Parathyroid adenoma (tissue), 2 donors: ENCODE measurements around the gene ARAP1.

ENCODE experiments used
- H2AFZ ChIP-seq: fragments of 300-600 bp; sonication (generic); one replicate; pipeline ENCODE4 v1.7.0; 2017; ENCODE audit warnings: antibody characterized with exemption, mild to moderate bottlenecking
- H3K27ac ChIP-seq: fragments of 300-600 bp; sonication (generic); one replicate; pipeline ENCODE4 v1.7.0; 2017
- H3K27me3 ChIP-seq: fragments of 300-600 bp; sonication (generic); one replicate; pipeline ENCODE4 v1.7.0; 2017; ENCODE audit warnings: low read length; ENCODE audit not compliant: control insufficient read depth, insufficient read depth
- H3K36me3 ChIP-seq: fragments of 300-600 bp; sonication (generic); one replicate; pipeline ENCODE4 v1.7.0; 2017; ENCODE audit warnings: low read length; ENCODE audit not compliant: control insufficient read depth, insufficient read depth
- H3K4me1 ChIP-seq: fragments of 300-600 bp; sonication (generic); one replicate; pipeline ENCODE4 v1.7.0; 2017; ENCODE audit warnings: control low read depth
- H3K4me2 ChIP-seq: fragments of 300-600 bp; sonication (generic); one replicate; pipeline ENCODE4 v1.7.0; 2017; ENCODE audit warnings: low read length
- H3K4me3 ChIP-seq: fragments of 300-600 bp; sonication (generic); one replicate; pipeline ENCODE4 v1.7.0; 2017; ENCODE audit warnings: low read depth, low read length
- H3K79me2 ChIP-seq: fragments of 300-600 bp; sonication (generic); one replicate; pipeline ENCODE4 v1.7.0; 2017; ENCODE audit warnings: control low read depth
- H3K9ac ChIP-seq: fragments of 300-600 bp; sonication (generic); one replicate; pipeline ENCODE4 v1.7.0; 2017; ENCODE audit warnings: mild to moderate bottlenecking
- H3K9me3 ChIP-seq: fragments of 300-600 bp; sonication (generic); one replicate; pipeline ENCODE4 v1.7.0; 2017; ENCODE audit warnings: low read length; ENCODE audit not compliant: control insufficient read depth
- TF ChIP-seq, protein P1 (sequence below): fragments of 300-600 bp; sonication (generic); IDR thresholded peaks from one replicate; pipeline ENCODE4 v1.7.0; 2017; ENCODE audit warnings: antibody characterized with exemption, mild to moderate bottlenecking
- donor health status: primary hyperparathyroidism.

The ARAP1 gene

DNA sequence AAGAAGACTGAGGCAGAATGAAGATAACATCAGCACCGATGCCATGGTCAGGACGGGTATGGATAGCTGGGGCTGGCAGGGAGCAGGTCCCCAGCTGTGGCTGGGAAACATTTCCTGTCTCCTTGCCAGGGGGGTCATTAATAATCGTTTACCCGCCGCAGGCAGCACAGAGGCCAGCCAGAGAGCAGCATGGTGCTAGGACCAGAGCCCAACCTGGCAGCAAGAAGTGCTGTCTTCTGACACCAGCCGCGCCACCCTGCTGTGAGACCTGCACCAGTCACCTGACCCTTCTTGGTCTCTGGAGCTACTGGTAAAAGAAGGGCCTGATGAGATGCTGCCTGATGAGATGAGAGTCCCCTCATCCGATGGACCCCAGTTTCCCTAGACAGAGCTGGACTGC lies 114.3 kb downstream of the ARAP1 start:
- no peaks in the 10 kb centered on the region for H3K27me3 ChIP-seq

DNA sequence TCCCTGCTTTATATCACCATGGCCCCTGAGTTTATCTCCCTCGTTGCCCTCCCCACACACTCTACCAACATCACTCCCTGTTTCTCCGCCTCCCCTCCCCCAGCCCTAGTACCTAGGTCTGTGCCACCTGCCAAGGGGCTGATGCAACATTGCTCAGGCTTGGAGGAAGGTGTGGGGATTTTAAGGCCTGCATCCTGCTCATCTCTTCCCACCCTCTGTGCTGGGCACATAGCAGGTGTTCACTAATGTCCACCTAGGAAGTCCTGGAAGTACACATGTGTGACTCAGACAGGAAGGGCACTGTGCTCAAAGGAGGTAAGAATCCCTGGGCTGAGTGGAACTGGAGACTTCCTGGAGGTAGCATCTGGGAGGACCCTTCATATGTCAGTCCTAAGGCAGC lies 115.0 kb downstream of the ARAP1 start:
- Histone ChIP-seq H2AFZ (no peak overlapping the region), H3K79me2 (no peaks in the 10 kb centered on the region), H3K27ac (no peak overlapping the region), H3K4me3 (no peak overlapping the region), H3K4me1 (no peaks in the 10 kb centered on the region), H3K36me3 (no peaks in the 10 kb centered on the region), H3K27me3 (no peaks in the 10 kb centered on the region), H3K9ac (no peak overlapping the region), H3K4me2 (no peak overlapping the region), H3K9me3 (no peaks in the 10 kb centered on the region)
- TF ChIP-seq, protein P1, sequence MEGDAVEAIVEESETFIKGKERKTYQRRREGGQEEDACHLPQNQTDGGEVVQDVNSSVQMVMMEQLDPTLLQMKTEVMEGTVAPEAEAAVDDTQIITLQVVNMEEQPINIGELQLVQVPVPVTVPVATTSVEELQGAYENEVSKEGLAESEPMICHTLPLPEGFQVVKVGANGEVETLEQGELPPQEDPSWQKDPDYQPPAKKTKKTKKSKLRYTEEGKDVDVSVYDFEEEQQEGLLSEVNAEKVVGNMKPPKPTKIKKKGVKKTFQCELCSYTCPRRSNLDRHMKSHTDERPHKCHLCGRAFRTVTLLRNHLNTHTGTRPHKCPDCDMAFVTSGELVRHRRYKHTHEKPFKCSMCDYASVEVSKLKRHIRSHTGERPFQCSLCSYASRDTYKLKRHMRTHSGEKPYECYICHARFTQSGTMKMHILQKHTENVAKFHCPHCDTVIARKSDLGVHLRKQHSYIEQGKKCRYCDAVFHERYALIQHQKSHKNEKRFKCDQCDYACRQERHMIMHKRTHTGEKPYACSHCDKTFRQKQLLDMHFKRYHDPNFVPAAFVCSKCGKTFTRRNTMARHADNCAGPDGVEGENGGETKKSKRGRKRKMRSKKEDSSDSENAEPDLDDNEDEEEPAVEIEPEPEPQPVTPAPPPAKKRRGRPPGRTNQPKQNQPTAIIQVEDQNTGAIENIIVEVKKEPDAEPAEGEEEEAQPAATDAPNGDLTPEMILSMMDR: no peak

More for the DNA sequence above, 114.3 kb downstream of the ARAP1 start:
- no peak overlapping the region for H3K9ac ChIP-seq
- H3K9me3 ChIP-seq: no peaks in the 10 kb centered on the region
- no peak overlapping the region for H3K4me3 ChIP-seq
- no peak overlapping the region for H3K27ac ChIP-seq
- no peaks in the 10 kb centered on the region for H3K79me2 ChIP-seq
- H2AFZ ChIP-seq: no peak overlapping the region
- TF ChIP-seq, protein P1: no peak
- no peaks in the 10 kb centered on the region for H3K36me3 ChIP-seq
- H3K4me1 ChIP-seq: no peaks in the 10 kb centered on the region
- H3K4me2 ChIP-seq: no peak overlapping the region

DNA sequence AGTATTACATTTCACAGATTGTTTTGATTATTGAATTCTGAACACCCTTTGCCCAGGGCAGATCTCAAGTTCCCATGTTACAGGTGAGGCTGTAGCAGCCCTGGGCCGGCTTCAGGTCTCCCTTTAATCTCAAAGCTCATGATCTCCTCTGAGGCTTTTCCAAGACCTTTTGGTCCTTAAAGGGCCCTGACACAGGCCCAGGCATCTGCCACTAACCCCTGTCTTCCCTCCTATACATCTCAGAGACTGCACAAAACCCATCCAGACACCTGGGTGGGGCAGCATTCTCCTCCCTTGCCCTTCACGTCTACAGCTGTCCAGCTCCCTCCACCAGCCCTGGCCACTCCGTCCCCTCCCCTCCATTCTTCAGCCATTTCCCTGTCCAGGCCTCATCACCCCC lies 115.8 kb downstream of the ARAP1 start:
- Histone ChIP-seq H3K4me3 (no peak overlapping the region), H3K4me1 (no peaks in the 10 kb centered on the region), H3K27me3 (no peaks in the 10 kb centered on the region), H2AFZ (no peak overlapping the region), H3K79me2 (no peaks in the 10 kb centered on the region), H3K4me2 (no peak overlapping the region), H3K9ac (no peak overlapping the region), H3K27ac (no peak overlapping the region), H3K9me3 (no peaks in the 10 kb centered on the region), H3K36me3 (no peaks in the 10 kb centered on the region)
- TF ChIP-seq, protein P1: no peak

DNA sequence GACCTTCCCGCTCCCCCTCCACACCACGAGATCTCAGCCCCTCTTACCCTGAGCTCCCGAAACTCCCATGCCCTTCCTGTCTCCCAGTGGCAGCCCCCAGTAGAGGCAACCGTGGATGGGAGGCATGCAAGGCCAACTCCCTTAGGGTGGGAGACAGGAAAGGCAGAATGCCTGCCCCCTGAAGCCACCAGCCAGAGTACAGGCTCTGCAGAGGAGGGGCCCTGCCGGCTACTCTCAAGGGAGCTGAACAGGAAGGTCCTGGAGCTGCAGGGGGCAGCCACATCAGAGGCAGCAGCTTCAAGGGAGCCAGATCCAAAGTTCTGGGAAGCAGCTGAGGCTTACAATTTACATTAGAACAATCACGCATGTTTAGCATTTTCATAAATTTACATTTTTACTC lies 116.3 kb downstream of the ARAP1 start:
- Histone ChIP-seq H3K36me3 (no peaks in the 10 kb centered on the region), H3K9ac (no peak overlapping the region), H3K9me3 (no peaks in the 10 kb centered on the region), H3K79me2 (no peaks in the 10 kb centered on the region), H3K27me3 (no peaks in the 10 kb centered on the region), H3K4me3 (no peak overlapping the region), H3K27ac (no peak overlapping the region), H3K4me1 (no peaks in the 10 kb centered on the region), H2AFZ (no peak overlapping the region), H3K4me2 (no peak overlapping the region)
- TF ChIP-seq, protein P1: no peak

DNA sequence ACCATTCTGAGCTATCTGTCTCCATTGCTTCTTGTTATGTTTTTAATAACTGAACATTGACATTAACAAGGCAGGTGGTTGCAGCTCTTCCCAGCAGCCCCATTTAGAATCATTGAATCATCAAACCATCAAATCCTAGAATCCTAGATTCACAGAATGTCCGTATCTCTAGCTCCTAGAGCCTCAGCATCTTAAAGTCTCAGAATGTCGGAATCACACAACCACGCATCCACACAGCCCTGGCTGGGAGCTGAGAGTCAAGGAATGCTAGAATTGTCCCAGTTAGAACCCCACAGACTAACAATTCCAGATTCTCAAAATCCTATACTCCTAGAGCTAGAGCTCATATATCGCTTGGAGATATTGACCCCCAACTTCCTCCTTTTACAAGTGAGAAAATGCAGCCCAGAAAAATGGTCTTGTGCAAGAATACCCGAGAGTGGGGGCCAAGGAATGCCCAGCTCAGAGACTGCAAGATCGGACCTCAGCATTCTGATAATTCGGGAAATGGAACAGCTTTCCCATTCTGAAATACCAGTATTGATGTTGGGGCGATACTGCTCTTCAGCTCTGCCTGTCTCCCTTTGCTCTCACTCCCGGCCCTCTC lies 116.8 kb downstream of the ARAP1 start:
- H2AFZ ChIP-seq: no peak overlapping the region
- no peak overlapping the region for H3K4me2 ChIP-seq
- no peak overlapping the region for H3K27ac ChIP-seq
- H3K36me3 ChIP-seq: no peaks in the 10 kb centered on the region
- H3K27me3 ChIP-seq: no peaks in the 10 kb centered on the region
- TF ChIP-seq, protein P1: no peak
- H3K9me3 ChIP-seq: no peaks in the 10 kb centered on the region
- H3K4me3 ChIP-seq: no peak overlapping the region
- H3K4me1 ChIP-seq: no peaks in the 10 kb centered on the region
- H3K9ac ChIP-seq: no peak overlapping the region
- no peaks in the 10 kb centered on the region for H3K79me2 ChIP-seq
